Right atrium auricular region (tissue), 2 donors: ENCODE data around the gene C16orf89. TPM values are rescaled to one million over a fixed set of nuclear protein-coding genes. Genes with fewer than 3 reads are reported as not detected.

Experiments used
- DNase-seq: peaks from one replicate; pipeline ENCODE4 v3.0.0-alpha.2; 2019; ENCODE audit warnings: low spot score
- H3K27ac ChIP-seq, 2 donors: fragments of 200-600 bp; sonication (generic); 1 replicate in 1 of 2; 2 replicates in 1 of 2; pipeline ENCODE4 v1.5.1; 2016 to 2019
- H3K27me3 ChIP-seq, 2 donors: fragments of 200-600 bp; sonication (generic); one replicate each; pipeline versions ENCODE4 v1.5.1 to v1.6.0; 2017 to 2019
- H3K36me3 ChIP-seq: fragments of 200-600 bp; sonication (generic); one replicate; pipeline ENCODE4 v1.5.1; 2016
- H3K4me1 ChIP-seq, 2 donors: fragments of 200-600 bp; sonication (generic); one replicate each; pipeline versions ENCODE4 v1.5.1 to v1.6.0; 2017 to 2019
- H3K4me3 ChIP-seq, 2 donors: fragments of 200-600 bp; sonication (generic); 1 replicate in 1 of 2; 2 replicates in 1 of 2; pipeline ENCODE4 v1.5.1; 2017 to 2019; ENCODE audit warnings: mild to moderate bottlenecking in 1 of 2, moderate library complexity in 1 of 2
- H3K9me3 ChIP-seq, 2 donors: fragments of 200-600 bp; sonication (generic); one replicate each; pipeline ENCODE4 v1.5.1; 2019
- CTCF ChIP-seq, 2 donors: fragments of 200-600 bp; sonication (generic); IDR thresholded peaks; one replicate each; pipeline ENCODE4 v1.5.1; 2019; ENCODE audit warnings: antibody characterized with exemption in 2 of 2
- total RNA-seq, 2 donors: library from RNA; depleted of rRNA; stranded (reverse); fragments of >200 nt; gene quantifications; one replicate each; pipeline ENCODE4 v1.1.0, GENCODE V29; 2016

C16orf89 gene
- total RNA-seq, 2 donors from 2014 or later: 5.2 to 5.4 TPM

GRCh38 chr16:5002699-5003143 lies 63.0 kb downstream of the C16orf89 start:
- peaks cover 0 to 6% of the 10 kb centered on the region in 2 donors for H3K4me1 ChIP-seq
- TF ChIP-seq CTCF (IDR thresholded peaks at IDR 0.05): no peak
- no peaks in the 10 kb centered on the region for H3K27me3 ChIP-seq
- H3K9me3 ChIP-seq: no peaks in the 10 kb centered on the region
- no peak for DNase-seq
- H3K27ac ChIP-seq: peak overlapping the region in 1 of 2 donors; percentile 23
- no peaks in the 10 kb centered on the region for H3K36me3 ChIP-seq
- no peak overlapping the region for H3K4me3 ChIP-seq

- H3K4me1 ChIP-seq: peaks cover 0 to 6% of the 10 kb centered on the region in 2 donors
- H3K27ac ChIP-seq: no peak overlapping the region
- H3K36me3 ChIP-seq: no peaks in the 10 kb centered on the region
- no peak for TF ChIP-seq CTCF (IDR thresholded peaks at IDR 0.05)
- DNase-seq: no peak
- no peak overlapping the region for H3K4me3 ChIP-seq
- H3K27me3 ChIP-seq: no peaks in the 10 kb centered on the region
- H3K9me3 ChIP-seq: no peaks in the 10 kb centered on the region
Measured at GRCh38 chr16:5001986-5002385, 63.8 kb downstream of the C16orf89 start.

- H3K27ac ChIP-seq: no peak overlapping the region
Measured at GRCh38 chr16:5001571-5001970, 64.2 kb downstream of the C16orf89 start.

GRCh38 chr16:5000573-5001001 lies 65.2 kb downstream of the C16orf89 start:
- Histone ChIP-seq H3K36me3 (no peaks in the 10 kb centered on the region), H3K4me3 (no peak overlapping the region), H3K27ac (no peak overlapping the region), H3K27me3 (no peaks in the 10 kb centered on the region), H3K9me3 (no peaks in the 10 kb centered on the region), H3K4me1 (peaks cover 0 to 6% of the 10 kb centered on the region in 2 donors)
- DNase-seq: no peak
- TF ChIP-seq CTCF (IDR thresholded peaks at IDR 0.05): no peak

More at GRCh38 chr16:5001571-5001970, 64.2 kb downstream of the C16orf89 start:
- Histone ChIP-seq H3K4me1 (peaks cover 0 to 6% of the 10 kb centered on the region in 2 donors), H3K36me3 (no peaks in the 10 kb centered on the region), H3K27me3 (no peaks in the 10 kb centered on the region), H3K4me3 (no peak overlapping the region), H3K9me3 (no peaks in the 10 kb centered on the region)
- DNase-seq: no peak
- TF ChIP-seq CTCF (IDR thresholded peaks at IDR 0.05): no peak

- Histone ChIP-seq H3K4me3 (no peak overlapping the region), H3K4me1 (no peaks in the 10 kb centered on the region), H3K36me3 (no peaks in the 10 kb centered on the region), H3K27ac (no peak overlapping the region), H3K9me3 (no peaks in the 10 kb centered on the region), H3K27me3 (no peaks in the 10 kb centered on the region)
- no peak for TF ChIP-seq CTCF (IDR thresholded peaks at IDR 0.05)
- no peak for DNase-seq
Measured at GRCh38 chr16:4994719-4995434, 70.9 kb downstream of the C16orf89 start.

Other genes with a start within 250 kb of the C16orf89 start
- gene GLYR1, start 218.7 kb downstream of the C16orf89 start, total RNA-seq: 10 to 100 TPM; 37.4 to 39.4 TPM
- gene UBN1, start 218.5 kb downstream of the C16orf89 start, total RNA-seq: 10 to 100 TPM; 26.1 to 29.7 TPM
- gene PPL, start 128.8 kb downstream of the C16orf89 start, total RNA-seq: 10 to 100 TPM in 1 of 2 donors, 1 to 10 TPM in 1; 7.5 to 17.1 TPM
- 1 to 10 TPM in 1 of 2 donors, under 1 TPM in 1; 0.28 to 2.0 TPM for gene SEC14L5, start 107.6 kb downstream of the C16orf89 start, total RNA-seq
- gene NAGPA, start 32.0 kb downstream of the C16orf89 start, total RNA-seq: 10 to 100 TPM in 1 of 2 donors, 1 to 10 TPM in 1; 8.1 to 12.7 TPM
- 10 to 100 TPM; 10.5 to 14.3 TPM for gene ALG1, start 5.9 kb upstream of the C16orf89 start, total RNA-seq
- 1 to 10 TPM; 2.8 to 6.0 TPM for gene EEF2KMT, start 31.8 kb upstream of the C16orf89 start, total RNA-seq